Germinal center (tissue), 1 donor: ENCODE data around the gene TAB2.
"Not testable (repeated sequence)": the region's sequence is repeated elsewhere in the genome, so short reads cannot be mapped to it uniquely, and the experiment has no call there.

Experiments used
- DNase-seq: peaks from one replicate; pipeline ENCODE4 v3.0.0; 2012; ENCODE audit warnings: mixed read lengths, low spot score

TAB2 gene

DNA sequence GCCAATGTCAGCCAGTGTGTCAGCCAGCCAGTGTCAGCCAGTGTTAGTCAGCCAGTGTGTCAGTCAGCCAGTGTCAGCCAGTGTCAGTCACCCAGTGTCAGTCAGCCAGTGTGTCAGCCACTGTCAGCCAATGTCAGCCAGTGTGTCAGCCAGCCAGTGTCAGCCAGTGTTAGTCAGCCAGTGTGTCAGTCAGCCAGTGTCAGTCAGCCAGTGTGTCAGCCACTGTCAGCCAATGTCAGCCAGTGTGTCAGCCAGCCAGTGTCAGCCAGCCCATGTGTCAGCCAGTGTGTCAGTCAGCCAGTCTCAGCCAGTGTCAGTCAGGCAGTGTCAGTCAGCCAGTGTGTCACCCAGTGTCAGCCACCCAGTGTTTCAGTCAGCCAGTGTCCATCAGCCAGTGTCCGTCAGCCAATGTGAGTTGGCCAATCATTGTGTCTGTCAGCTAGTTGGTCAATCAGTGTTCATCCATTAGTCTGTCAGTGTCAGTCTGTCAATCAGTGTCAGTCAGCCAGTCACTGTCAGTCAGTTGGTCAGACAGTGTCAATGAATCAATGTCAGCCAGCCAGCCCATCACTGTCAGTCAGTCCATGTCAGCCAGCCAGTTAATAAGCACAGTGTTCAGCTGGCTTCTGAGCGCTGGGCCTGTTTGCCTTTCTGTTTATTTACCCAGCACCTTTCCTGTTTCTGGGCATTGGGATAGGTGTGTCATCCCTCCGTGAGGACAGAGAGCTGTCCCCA is 127.0 kb downstream of the TAB2 start:
- DNase-seq = not testable (repeated sequence)

DNA sequence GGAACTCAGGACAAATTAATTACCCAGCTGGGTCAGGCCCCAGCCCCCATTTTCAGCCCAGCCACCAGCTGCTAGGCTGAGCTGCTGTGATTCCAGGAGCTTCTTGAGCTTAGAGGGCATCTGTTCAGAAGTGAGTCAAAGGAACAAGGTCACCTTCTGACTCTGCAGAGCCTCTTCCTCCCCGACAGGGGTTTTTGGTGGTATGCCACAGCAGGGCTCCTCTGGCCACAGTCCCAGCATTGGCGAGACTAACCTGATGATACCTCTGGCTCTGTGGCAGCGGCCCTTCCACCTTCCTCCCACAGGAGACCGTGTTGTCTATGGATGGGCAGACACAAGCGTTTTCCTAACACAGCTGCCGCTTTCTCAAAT is 127.6 kb downstream of the TAB2 start:
- DNase-seq = no peak

DNA sequence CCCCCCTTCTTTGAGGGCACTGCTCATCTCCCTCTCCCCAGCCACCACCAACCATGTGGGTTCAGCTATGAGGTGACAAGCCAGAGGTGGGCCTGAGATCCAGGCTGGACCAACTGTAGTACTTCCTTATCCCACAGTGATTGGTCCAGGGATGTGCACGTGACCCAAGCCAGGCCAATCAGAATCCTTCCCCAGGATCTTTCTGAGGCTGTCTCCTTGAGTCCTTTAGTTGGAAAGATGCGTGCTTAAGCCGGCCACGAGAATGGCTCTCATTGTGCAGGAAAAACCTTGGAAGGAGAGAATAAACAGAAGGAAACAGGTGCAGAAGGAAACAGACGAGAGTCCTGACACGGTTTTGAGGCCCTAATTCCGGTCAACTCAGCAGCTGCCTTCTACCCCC is 128.1 kb downstream of the TAB2 start:
- DNase-seq = peak; percentile 37

DNA sequence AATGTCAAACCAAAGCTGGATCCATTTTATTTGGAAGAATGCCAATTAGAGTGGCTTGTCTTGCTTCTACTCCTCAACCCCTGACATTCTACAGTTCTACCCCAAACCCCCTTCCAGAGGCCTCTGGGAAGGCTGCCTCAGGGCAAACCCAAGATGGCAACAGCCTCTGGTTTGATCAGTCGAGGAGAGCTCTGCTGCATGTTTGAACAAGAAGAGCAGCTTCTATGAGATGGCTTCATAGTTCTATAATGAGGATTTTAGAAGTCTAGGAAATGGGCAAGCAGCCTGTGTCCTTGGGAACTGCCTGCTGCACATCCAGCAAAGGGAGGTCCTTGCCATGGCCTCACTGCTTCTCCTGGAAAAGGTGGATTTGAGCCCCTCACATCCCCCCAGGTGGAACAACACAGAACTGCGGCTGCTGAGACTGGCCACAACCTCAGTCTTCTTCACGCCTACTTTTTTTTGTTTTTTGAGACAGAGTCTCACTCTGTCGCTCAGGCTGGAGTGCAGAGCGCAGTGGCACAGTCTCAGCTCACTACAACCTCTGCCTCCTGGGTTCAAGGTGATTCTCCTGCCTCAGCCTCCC is 129.4 kb downstream of the TAB2 start:
- DNase-seq = no peak

DNA sequence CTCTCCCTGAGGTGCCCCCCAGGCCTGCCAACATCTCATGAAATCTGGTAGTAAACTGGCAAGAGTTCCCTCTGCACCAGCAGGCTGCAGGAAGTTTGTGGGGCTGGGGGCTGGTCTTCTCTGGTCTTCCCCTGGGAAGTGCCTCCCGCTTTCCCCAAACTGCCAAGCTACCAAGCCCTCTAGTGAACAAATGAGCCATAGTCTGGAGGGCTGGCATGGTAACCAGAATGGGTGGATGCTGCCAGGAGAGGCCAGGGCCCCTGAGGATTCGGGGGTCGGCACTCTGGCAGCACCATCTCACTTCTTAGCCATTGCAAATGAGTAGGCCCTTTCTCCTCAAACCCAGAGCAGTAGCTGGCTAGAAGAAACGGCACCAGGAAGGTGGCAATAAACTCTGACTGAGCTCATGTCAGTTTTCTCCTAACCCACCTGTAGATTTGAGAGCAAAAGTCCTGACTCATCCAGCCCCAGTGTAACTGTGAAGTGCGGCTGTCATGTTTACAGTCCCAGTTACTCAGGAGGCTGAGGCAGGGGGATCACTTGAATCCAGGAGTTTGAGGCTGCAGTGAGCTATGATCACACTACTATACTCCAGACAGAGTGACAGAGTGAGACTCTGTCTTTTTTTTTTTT is 131.4 kb downstream of the TAB2 start:
- DNase-seq = no peak

DNA sequence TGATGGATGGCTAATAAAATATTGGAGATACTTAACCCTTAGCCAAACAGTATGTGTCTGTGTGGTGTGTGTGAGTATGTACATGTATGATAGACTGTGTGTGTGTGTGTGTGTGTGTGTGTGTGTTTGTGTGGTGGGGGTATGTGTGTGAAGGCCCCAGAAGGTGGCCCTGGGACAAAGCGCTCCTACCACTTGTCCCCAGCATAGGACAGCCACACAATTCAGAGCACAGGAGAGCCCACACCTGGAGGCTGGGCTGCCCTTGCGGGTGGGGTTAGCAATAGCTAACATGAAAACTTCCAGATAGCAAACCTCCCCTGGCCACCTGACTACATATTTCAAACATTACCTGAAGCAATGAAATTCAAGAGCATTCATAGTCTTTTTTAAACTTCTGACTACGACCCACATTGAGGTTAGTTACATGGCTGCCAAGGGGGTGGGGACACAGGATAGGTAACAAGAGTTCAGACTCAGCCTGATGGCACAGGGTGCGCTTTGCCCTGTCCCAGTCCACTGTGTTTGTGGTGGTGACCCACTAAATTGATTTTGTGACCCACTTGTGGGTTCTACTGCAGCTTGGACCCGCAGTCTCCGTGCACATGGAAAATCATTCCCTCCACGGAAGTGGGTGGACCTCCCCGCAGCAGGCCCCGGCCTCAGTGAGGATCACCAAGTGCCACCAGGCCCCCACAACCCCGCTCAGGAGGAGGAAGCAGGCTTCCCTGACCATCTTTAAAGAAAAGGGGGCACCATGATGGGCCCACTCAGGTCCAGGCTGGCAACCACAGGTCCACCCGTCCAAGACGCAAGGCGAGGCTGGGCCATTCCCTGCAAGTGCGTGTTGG is 132.5 kb downstream of the TAB2 start:
- no peak for DNase-seq

DNA sequence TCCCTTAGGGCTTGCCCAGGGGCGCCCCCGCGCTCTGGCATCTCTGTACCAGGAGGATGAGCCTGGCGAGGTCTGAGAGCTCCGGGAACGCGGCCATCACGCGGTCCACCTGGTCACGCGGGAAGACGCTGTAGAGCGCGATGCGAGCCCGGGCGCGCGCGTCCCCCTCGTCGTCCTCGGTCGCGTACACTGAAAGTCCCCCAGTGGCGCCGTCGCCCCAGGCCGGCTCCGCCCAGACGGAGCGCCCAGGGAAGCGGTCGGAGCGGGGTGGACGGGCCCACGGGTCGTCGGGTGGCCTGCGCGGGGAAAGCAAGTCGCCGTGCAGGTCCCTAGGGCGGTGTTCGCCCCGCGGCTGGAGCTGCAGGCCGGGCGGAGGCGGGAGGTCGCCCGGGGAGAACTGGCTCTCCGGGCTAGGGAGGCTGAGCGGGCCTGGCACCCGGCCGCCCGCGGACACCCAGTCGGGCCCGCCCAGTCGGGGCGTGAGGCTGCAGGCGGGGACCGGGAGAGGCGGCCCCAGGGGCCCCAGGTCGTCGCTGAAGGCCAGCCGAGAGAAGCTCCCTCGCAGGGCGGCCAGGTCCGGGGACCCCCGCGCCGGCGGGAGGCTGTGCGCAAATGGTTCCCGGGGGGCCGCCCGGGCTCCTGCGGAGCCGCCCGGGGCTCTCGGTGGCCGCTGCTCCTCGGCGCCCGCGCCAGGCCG is 133.3 kb downstream of the TAB2 start:
- DNase-seq = no peak

DNA sequence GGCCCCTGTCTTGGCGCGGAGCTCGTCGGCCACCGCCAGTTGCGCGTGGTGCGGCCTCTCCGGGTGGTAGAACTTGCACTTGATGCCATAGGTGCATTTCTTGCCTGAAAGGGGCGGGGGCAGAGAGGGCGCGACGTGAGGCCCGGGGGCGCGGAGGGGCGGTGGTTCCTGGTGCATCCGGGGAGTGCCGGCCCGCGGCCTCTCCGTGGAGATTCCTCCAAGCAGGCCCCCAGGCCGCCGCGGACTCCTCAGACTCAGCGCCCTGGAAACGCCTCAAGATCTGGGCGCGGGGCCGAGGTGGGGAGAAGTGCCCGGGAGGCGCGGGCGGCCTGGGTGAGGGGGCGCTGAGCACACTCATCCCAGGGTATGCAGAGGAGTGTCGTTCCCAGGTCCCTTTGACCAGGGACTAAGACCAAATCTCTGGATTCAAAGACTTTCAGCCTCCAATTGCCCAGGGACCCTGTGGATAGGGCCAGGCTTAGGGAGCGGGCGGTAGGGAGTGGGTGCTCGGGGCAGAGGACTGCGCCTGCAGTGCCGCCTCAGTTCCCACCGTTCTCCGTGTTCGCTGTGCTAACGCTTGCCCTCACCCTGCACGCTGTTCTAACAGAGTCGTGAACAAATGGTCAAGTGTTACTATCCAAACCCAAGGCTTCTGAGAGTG is 134.0 kb downstream of the TAB2 start:
- no peak for DNase-seq

DNA sequence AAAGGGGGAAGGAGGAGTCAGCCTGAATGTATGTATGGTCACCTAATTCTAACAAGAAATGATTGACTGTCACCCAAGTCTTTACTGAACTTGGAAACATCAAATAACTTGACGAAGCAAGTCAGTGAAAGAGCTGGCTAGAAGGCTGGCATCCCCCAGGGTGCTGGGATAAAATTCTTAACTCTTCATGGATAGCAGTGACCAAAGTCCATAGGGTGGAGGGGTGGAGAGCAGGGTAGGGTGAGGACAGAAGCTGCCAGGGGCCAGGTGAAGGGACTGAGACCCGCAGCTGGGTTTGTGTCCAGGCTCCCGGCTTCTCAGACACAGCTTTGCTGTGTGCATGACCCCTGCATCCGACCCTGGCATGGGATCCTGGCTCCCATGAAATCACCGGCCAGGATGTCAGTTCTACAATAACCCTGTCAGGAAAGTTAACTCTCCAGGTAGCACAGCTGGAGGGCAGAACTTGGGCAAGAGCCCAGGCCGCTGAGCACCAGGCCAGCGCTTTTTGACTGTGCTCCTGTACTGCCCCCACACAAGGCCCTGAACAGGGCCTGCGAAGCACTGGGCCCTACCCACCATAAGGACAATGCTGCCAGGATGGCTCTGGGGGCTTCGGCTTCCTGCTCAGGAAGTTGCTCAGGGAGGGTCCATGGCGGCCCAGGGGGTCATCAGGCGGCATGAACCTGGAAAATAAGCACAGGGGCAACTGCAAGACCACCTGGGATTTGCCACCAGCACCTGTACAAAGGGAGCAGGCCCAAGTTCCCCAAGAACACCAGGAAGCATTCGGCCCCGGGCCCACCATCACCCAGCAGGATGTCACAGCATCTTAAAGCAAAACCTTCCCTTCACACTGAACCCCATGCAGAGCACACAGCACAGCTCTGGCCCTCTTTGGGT is 134.8 kb downstream of the TAB2 start:
- no peak for DNase-seq

DNA sequence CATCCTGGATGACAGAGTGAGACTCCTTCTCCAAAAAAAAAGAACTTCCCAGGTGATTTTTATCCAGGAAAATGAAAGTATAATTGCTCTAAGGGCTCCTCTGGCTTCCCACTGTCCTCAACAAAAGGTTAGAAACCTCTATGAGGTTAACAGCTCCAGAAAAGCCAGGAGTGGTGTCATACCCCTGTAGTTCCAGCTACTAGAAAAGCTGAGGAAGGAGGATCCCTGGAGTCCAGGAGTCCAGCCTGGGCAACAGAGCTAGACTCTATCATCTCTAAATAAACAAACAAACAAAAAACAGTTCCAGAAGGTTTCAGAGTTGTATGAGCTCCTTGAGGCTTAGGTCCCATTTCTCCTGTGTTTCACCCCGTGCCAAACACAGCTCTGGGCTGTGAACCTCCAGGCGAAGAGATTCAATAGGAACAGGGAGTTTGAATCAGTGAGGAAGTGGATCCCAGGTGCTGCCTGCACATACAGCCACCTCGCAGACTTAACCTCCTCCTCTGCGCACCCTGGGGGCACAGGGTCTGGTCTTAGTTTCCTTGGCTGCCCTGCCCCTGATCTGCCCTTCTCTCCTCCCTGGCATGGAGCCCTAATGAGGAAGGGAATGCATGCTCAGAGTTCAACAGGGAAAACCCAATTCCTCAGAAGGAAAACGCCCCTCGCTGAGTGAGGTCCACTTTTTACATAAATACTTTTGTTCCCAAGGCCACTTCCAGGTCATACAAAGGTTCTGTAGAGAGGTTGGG is 136.3 kb downstream of the TAB2 start:
- no peak for DNase-seq

DNA sequence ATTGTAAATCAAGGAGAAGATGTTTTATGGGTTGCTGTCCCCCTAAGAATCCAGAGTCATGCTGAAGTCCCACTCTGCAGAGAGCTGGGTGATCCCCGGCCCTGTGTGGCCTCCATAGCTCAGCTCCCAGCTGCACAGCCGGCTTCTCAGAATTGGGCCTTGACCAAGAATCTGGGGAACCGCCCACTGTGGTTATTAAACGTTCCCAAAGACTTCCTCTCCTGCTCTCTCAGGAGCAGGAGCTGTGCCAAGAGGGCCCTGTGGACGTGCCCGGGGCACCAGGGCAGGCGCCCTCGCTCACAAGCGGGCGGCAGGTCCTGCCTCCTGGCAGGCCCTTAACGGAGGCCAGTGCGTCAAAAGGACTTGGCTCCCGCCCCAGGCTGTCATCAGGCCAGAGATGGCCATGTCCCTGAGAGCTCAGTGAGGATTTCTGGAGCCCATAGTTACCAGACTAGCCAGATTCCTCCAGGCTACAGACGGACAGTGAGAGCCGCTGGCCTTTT is 136.9 kb downstream of the TAB2 start:
- no peak for DNase-seq

DNA sequence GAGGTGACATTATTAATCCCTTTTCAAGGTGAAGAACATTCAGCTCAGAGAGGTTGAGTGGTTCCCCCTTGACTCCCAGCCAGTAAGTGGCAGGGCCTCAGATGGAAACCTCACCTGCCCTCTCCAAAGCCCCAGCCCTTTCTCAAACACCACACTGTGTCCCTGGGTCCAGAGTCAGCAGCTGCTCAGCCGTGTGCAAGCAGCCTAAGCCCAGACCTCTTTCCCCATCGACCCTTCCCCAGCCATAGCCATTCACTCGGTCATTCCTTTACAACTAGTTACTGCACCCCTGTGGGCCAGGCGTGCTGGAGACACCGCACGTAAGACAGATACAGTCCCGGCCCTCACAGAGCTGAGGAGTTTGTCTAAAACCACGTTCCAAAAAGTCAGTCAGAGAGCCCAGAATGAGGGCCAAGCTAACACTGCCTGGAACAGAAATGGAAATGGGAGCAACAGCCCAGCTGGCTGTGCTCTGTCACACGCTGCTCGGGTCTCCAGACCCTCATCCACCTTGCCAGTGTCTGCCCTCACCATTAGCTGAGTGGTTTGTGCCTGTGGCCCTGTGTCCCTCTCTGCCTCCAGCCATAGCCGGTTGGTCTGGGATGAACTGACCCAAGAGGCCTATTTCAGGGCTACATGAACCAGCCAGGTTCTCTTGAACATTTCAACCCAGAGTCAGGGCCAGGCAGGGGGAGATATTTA is 137.7 kb downstream of the TAB2 start:
- no peak for DNase-seq

DNA sequence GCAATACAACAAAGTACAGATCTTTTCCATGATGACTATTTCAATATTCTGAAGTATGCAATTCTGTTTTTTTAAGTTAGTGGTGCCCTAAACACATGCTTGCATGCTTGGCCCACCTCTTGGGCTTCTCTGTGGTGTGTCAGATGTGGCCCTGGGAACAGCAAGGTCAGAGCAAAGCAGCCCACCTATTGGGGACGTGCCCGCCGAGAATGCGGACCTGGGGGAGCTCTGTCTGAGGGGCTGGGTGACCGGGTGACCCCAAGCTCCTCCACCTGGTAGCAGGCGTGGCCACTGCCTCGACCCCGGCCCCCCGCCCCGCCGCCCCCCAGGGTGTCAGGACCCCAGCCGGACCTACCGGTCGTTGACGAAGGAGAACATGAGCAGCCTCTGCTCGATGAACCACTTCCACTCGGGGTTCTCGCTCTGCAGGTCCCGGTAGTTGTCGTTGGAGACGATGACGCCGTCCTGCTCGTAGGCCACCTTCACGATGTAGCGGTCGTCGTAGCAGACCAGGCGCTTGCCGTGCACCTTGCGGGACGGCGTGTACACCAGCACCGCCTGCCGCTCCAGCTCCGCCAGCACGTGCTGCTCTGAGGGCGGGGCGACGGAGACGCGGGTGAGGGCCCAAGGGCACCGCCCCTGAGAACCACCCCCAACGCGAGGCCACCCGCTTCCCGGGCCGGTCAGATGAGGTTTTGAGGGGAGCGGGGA is 139.0 kb downstream of the TAB2 start:
- DNase-seq = no peak

DNA sequence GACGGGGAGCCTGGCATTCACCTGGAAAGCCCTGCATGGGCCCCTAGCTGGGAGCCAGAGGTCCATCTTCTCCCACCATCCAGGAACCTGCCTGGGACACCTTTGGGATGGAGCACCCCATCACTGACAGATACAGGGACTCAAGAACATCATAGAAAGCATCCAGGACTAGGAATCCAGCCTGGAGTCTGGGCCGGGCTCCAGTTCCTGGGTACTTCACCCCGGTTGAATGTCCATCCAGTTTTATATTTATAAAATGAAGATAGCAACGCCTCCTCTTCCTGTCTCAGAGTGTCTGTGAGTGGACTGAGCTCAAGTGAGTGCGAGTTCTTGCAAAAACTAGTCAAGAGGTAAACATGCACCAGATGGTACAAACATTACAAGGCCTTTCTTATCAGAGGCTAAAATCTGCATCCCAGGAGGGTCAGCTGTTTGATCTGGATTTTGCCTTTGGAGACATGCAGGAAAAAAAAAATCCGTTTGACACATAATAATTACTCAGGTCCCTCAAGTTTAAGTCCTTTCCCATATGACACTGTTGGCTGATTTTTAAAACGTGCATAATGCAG is 139.9 kb downstream of the TAB2 start:
- no peak for DNase-seq

DNA sequence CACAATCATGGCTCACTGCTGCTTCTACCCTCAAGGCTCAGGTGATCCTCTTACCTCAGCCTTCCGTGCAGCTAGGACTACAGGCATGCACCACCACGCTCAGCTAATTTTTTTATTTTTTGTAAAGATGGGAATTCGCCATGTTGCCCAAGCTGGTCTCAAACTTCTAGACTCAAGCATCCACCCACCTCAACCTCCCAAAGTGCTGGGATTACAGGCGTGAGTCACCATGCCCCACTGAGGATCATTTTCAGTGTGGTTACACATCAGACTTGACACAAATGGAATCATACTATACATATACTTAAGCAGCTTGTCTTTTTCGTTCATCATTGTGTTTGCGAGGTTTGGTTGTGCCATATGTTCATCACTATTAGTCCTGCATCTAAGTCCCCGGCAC is 140.7 kb downstream of the TAB2 start:
- no peak for DNase-seq

DNA sequence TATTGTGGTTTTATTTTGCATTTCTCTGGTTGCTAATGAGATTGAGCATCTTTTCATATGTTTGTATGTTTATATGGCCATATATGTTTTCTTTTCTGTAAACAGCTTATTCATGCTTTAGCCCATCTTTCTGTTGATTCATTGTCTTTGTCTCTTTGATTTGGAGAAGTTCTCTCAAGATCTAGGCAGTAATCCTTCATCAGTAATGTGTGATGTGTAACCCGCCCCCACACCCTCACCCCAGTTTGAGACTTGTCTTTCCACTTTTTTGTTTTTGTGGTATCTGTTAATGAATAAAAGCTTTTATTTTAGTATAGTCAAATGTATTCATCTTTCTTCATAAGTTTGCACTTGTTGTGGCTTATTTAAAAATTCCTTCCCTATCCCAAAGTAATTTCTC is 141.3 kb downstream of the TAB2 start:
- DNase-seq = no peak

DNA sequence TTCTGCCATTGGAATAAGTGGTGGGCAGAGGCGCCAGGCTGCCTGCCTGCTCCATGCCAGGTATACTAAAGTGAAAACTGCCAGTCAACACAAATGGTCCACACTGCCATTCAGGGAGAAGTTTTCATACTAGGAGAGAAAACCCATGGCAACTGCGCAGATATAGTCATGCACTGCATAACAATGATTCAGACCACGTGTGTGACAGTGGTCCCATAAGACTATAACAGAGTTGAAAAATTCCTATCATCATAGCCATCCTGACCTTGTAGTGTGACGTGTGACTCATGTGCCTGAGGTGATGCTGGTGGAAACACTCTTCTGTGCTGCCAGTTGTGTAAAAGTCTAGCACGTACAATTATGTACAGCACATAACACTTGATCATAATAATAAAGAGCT is 142.2 kb downstream of the TAB2 start:
- DNase-seq = no peak

DNA sequence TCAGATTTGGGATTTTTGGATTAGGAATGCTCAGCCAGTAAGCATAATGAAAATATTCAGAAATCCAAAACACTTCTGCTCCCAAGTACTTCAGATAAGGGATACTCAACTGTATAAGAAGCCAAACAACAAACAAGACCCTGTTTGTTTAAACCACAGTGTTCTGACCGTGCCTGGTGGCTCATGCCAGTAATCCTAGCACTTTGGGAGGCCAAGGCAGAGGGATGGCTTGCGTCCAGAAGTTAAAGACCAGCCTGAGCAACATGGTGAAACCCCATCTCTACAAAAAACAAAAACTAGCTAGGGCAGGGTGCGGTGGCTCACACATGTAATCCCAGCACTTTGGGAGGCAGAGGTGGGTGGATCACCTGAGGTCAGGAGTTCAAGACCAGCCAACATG is 142.7 kb downstream of the TAB2 start:
- not testable (repeated sequence) for DNase-seq
